ENCODE results near the gene COIL. TPM values are rescaled to one million over a fixed set of nuclear protein-coding genes. Genes with fewer than 3 reads are reported as not detected.
"Not testable (repeated sequence)": the region's sequence is repeated elsewhere in the genome, so short reads cannot be mapped to it uniquely, and the experiment has no call there.

Gene COIL
- total RNA-seq, 1 experiment from 2014 or later, result 17.8 TPM

DNA sequence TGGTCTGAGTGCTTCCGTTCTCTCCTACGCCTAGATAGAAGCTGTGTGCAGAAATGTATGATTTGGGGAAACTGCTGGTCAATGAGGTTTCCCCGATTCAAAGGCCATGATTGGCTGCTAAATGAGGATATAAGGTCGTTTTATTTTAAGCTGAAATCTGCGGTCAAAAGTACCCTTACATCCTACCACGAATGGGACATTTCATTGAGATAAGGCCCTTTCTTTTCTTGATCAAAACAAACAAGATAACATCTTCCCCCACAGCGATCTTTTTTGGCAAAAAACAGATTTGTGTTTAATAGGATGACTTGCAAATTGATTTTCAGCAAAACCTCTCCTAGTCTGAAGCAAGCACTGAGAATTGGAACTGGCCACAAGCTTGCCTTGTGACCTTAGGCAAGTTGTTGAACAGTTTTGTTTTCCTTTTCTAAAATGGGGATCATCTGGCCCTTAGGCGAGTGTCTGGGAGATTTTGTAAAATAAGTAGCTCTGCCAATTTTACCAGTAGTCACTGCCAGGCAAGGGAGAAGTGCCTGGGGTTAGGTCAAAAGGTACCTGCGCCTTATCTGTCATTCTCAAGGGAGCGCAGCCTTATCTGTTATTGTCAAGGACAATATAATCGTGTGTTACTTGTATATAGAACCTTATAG lies 17.7 kb upstream of the COIL start:
- peak; percentile 57 for DNase-seq (ENCODE audit: low read depth)

GRCh38 chr17:56977673-56978395 lies 17.0 kb upstream of the COIL start, which contains the start of gene SCPEP1:
SCPEP1 (plus strand) TSS chr17:56978131; CDS start chr17:56978160, 29 bp downstream.
- peak; percentile 73 for DNase-seq (ENCODE audit: low read depth)

DNA sequence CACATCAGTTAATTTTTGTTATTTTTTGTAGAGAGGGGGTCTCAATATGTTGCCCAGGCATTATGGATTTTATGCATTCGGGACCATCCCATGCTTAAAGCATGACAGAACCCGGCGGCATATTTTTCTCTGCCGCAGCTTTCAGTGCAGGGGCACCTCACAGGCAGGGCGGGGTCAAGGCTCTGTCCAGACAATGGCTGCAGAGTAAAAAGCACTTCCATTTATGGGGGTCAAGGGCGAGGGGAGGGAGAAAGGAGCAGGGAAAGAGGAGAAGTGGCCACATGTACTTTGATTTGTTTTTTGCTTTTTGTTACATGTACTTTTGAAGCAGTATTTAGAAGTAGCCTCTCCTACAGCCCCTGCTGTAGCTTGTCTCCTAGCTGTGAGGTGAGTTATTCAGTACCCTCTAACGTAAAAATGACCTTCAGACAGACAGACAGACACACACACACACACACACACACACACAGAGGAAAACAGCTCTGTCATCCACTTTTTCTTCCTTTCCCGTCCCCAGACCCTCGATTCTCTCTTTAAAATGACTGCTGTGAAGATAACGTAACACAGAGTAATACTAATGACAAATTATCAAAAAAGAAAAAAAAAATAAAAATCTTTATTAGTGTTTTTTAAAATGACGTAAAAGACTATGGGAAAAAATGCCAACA lies 16.2 kb upstream of the COIL start:
- DNase-seq (ENCODE audit: low read depth), result no peak

GRCh38 chr17:56975656-56976055 lies 14.8 kb upstream of the COIL start:
- no peak for DNase-seq (ENCODE audit: low read depth)

DNA sequence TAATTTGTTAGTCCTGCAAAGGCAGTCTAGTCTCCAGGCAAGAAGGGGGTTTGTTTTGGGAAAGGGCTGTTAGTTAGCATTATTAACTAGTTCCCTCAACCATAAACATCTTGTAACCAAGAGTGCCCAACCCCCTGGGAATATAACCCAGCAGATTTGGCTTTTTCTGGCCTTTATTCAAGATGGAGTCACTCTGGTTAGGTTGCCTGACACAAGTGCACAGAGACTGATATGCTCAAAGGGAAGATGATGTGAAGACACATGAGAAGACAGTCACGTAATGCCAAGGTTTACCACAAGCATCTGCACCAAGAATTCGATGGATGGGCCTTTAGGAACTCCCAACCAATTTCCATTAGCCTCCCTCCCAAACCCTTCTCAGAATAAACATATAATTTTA lies 13.2 kb upstream of the COIL start:
- no peak for DNase-seq (ENCODE audit: low read depth)

DNA sequence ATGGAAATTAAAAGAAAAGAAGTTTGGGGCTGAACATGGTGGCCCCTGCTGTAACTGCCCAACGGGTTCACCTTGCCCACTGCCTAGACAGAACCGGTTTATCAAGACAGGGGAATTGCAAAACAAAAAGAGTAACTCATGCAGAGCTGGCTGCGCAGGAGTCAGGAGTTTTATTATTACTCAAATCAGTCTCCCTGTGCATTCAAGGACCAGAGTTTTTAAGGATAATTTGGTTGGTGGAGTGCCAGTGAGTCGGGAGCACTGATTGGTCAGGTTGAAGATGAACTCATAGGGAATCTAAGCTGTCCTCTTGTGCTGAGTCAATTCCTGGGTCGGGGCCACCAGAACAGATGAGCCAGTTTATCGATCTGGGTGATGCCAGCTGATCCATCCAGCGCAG lies 12.7 kb upstream of the COIL start:
- peak; percentile 15 for DNase-seq (ENCODE audit: low read depth)

DNA sequence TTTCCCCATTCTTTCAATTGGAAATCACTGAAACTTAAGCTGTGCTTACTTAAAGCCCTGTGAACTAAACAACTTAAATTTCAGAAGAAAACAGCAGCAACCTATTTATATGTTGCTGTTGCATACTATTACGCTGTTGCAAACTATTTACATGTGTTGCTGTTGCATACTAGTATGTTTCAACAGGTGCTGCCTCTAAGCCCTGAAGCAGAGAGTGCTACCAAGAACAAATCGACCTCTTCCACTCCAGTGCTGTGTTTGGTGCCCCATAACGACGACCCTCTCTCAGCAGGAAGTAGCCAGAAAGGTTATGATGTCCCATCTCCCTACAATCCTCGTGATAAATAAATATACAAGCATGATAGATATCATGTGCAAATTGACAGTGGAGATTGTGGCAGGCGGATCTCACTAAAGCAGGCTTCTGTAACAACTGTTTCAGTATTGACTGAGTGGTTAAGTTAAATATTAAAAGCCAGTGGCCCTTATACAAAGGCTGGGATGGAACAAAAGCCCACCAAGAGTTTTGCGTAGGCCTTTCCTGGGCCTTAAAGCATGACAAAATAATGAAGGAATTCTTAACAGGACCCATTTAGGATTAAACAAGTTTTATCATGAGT lies 11.4 kb upstream of the COIL start:
- no peak for DNase-seq (ENCODE audit: low read depth)

DNA sequence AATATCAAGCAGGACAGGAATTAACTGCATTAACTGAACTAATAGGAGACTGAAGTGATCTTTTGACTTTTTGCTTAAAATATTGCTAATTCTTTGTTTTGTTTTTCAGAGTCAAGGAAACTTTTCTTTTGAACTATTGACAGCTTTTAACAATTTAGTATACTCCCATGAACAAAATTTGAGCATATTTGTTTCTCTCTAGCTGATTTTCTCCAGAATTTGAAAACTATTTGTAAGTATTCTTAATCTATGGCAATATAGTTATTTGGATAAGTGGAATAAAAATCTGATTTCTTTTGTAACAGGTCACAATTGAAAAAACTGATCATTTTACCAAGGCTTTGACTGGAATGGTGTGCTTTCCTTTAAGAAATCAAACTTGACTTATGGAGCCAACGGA lies 10.1 kb upstream of the COIL start:
- no peak for DNase-seq (ENCODE audit: low read depth)

DNA sequence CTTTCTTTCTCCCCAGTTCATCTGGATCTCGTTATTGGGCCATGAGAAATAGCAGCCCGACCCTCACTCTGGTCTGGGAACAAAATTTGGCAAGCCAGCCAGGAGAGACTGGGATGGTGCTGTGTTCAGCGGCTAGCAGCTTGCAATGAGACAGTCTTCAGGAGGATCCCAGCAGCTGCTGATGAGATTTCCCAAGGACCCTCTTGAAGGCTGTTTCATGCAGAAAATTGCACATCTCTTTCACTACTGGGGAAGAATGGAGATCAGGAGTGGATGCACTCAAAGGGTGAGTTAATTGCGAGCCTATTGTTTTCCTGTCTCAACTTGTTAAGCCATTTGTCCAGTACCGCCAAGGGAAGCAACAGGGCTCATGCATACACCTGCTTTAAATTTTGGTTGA lies 5.5 kb upstream of the COIL start:
- no peak for DNase-seq (ENCODE audit: low read depth)

- not testable (repeated sequence) for DNase-seq (ENCODE audit: low read depth)
Measured at GRCh38 chr17:56965681-56966080, 4.8 kb upstream of the COIL start.

GRCh38 chr17:56965241-56965640 lies 4.4 kb upstream of the COIL start:
- not testable (repeated sequence) for DNase-seq (ENCODE audit: low read depth)

DNA sequence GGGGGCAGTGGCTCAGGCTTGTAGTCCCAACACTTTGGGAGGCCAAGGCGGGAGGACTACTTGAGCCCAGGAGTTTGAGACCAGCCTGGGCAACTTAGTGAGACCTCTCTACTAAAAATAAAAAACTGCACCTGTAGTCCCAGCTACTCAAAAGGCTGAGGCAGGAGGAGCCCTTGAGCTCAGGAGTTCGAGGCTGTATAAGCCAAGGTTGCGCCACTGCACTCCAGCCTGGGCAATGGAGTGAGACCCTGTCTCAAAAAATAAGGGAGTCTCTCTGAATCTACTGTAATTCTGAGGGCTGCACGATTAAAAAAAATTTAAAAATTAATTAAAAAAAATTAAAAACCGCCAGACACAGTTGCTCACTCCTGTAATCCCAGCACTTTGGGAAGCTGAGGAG lies 3.9 kb downstream of the COIL start:
- DNase-seq (ENCODE audit: low read depth), result no peak

DNA sequence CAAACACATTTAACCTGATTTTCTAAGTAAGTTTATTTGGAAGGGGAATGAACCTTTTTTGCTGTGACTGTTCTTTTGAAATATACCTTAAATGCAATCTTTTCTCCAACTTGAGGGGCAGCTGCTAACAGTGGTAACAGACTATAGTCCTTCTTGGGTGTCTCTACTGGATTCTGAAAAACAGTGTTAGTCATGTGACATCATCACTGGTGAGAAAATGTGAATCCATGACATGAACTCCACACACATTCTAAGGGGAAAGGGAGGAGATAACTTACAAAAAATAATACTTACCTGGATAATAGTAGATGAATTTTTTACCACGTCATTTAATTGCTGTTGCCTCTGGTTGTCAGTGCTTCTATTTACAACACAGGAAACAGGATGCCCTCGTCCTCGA lies 11.3 kb downstream of the COIL start:
- DNase-seq (ENCODE audit: low read depth), result no peak

DNA sequence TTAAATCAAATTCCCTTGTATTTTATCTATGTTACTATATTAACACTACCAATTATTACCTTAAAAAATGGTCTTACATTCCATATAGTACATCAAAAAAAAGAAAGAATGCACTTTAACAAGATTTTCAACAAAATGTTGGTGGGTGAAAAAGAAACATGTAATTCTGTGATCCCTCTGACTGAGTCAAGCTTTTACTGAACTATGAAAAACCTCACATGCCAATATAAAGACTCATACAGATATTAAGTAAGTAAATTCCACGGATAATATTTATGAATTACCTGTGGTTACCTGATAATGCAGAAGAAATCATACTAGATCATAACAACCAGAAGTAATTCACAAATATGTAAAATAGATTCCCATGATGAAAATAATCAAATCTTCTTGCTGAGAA lies 12.4 kb downstream of the COIL start:
- DNase-seq (ENCODE audit: low read depth), result no peak

- no peak for DNase-seq (ENCODE audit: low read depth)
Measured at GRCh38 chr17:56947741-56948140, 13.1 kb downstream of the COIL start.

DNA sequence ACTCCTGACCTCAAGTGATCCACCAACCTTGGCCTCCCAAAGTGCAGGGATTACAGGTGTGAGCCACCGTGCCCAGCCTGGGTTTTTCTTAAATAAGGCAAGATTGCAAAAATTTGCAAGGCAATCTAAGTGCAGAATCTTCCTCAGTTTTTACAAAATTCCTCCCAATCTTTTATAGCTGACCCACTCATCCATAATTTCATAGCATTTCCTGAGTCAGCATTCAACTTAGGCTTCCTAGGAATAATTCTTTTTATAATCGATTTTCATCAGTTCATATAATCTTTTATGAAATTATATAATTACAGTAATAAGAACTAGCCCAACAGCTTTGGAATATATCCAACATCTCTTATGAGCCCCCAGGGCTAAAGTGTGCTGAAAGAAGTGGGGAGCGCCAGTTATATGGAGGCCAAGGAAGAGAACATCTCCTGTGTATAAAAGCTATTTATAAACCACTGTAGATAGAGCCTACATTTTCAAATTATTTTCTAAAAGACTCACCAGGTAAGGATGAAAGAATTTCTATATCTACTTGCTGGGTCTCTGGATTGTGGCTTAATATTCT lies 14.8 kb downstream of the COIL start:
- DNase-seq (ENCODE audit: low read depth), result no peak

DNA sequence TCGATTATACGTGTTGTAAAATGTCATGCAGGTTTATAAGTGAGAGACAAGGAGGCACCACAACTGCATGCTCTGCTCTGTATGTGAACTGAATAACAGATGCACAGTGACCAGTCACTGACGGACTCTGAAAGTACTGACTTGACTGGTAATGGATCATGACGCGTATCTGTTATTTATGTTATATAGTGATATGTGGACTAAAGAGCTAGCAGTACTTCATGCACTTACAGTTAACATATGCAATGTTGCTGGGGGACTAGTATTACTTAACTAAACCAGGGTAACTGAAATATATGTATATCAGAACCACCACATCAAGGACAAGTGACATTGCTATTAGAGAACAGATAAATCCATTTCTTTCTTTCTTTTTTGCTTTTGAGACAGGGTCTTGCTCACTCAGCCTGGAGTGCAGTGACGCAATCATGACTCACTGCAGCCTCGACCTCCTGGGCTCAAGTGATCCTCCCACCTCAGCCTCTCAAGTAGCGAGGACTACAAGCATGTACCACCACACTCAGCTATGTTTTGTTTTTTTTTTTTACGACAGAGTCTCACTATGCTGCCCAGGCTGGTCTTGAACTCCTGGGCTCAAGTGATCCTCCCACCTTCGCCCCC lies 17.2 kb downstream of the COIL start:
- peak; percentile 12 for DNase-seq (ENCODE audit: low read depth)

DNA sequence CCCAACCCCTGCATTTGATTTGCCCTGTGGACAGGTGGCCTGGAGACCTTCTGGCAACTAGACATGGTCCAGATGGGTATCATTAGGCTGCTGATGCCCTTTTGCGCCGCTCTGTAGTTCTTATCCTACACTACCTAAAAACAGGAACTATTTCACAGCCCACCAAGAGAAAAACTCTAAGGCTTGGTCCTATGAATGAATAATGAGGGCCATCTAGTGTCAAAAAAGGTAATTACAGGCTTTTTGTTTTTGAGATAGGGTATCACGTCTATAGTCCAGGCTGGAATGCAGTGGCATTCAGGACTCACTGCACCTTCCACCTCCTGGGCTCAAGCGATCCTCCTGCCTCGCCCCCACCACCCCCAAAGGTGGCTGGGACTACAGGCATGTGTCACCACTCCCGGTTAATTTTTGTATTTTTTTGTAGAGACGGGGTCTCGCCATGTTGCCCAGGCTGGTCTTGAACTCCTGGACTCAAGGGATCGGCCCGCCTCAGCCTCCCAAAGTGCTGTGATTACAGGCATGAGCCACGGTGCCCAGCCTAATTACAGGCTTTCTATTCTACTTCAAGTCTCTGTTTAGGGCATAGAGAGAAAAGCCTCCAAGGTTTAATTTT lies 20.9 kb downstream of the COIL start:
- DNase-seq (ENCODE audit: low read depth), result peak; percentile 64

DNA sequence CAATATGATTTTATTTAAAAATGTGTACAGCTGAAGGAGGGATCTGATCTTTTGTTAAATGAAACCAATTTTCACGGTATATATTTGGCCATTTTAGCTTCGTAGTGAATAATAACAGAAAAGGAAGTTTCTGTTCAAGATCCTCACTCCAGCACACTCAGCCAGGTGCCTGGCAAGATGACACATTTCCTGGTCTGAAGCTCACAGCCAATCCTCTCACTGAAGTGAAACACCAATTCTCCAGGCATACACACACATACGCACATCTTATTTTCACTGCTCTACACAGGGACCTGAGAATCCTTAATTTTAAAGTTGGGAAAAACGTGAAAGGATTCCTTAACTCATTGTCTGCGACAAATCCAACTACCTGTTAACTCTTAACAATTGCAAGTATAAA lies 22.6 kb downstream of the COIL start:
- peak; percentile 48 for DNase-seq (ENCODE audit: low read depth)

DNA sequence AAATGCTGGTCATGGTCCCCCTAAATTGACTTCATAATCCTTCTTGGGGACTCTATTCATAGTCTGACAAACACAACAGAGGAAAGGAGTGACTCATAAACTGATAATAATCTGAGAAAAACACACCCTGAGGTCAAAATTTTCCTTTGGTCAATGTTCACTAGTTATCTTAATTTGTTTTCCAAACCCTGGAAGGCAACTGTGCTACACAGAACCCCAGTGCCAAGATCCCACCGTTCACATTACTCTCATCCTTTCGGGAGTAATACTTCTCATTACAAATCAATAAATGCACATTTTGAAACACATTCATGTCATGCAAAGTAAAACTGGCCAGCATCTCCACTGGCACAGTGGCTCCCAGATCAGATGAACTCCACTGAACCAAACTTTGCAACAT lies 23.2 kb downstream of the COIL start:
- DNase-seq (ENCODE audit: low read depth), result peak; percentile 73

DNA sequence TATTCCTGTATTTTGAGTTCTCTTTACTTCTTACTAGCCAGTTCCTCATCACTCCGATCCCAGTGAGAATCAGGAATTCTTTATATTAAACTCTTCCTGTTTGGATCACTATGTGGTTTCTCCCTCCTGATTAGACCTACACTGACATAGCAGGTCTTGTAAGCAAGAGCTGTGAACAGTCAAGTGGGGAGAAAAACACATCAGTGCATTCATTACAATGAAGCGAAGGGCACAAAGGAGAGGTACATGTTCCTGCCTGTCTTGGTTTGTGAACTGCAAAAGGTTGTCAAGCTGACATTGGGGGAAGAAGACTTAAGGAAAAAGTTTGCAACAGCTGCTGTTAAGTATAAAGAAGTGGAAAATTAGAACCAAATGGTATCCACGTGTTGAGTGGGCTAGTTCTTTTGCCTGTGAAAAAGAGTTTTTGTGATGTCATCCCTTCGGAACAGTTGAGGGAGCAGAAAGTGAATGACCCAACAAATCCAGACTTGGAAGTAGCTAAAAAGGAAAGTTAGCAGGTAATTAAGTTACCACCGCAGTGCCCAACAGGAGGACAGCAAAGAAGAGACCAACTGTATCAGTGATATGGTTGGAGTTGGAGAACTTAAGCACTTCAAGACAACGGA lies 24.0 kb downstream of the COIL start:
- DNase-seq (ENCODE audit: low read depth), result no peak
